Endothelial cell of umbilical vein (primary cell): ENCODE measurements around the gene SOAT1. TPM values are rescaled to one million over a fixed set of nuclear protein-coding genes. Genes with fewer than 3 reads are reported as not detected.

Experiments
- BruUV-seq: library from RNA; stranded (reverse); fragments of 400-500 nt; replicated peaks from 2 replicates; lab custom pipeline; 2021; lab: Mats Ljungman, UMichigan
- CTCF ChIA-PET: fragments of 300-600, 350-600 bp; sonication (Branson Sonifier 250); formaldehyde crosslinking; loops from one replicate; lab custom pipeline; 2021; ENCODE audit warnings: antibody characterized with exemption, inconsistent platforms; lab: Charles Lee
- POLR2A ChIA-PET: fragments of 300-600, 350-600 bp; sonication (Branson Sonifier 250); formaldehyde crosslinking; loops from one replicate; lab custom pipeline; 2021; ENCODE audit warnings: antibody characterized with exemption, inconsistent platforms; lab: Charles Lee
- DNase-seq: peaks from one replicate; pipeline ENCODE4 v3.0.0-alpha.2; 2011; ENCODE audit warnings: low read depth, low spot score
- FAIRE-seq: peaks from 2 replicates; lab custom pipeline; 2011; peaks lifted over from hg19 to GRCh38; lab: Jason Lieb, UNC
- H2AFZ ChIP-seq: 2 replicates; pipeline ENCODE4 v1.6.0; 2012; ENCODE audit warnings: low read depth, low read length, control low read depth, inconsistent platforms
- H3K27ac ChIP-seq: 2 replicates; pipeline ENCODE4 v1.5.1; 2011; ENCODE audit warnings: low read depth, mild to moderate bottlenecking, control low read depth, low read length, moderate library complexity; ENCODE audit not compliant: insufficient read depth
- H3K27me3 ChIP-seq, 2 experiments: 2 replicates each; pipeline versions ENCODE4 v1.6.0 to v1.6.1; 2011; ENCODE audit warnings: low read length in 2 of 2, mixed read lengths in 1 of 2; ENCODE audit not compliant: control insufficient read depth in 2 of 2, insufficient read depth in 2 of 2
- H3K36me3 ChIP-seq, 2 experiments: 2 replicates in 1 of 2; 3 replicates in 1 of 2; pipeline ENCODE4 v1.5.1; 2011; ENCODE audit warnings: low read length in 2 of 2, mild to moderate bottlenecking in 1 of 2, moderate library complexity in 1 of 2; ENCODE audit not compliant: control insufficient read depth in 2 of 2, insufficient read depth in 2 of 2; ENCODE audit errors: extremely low read depth in 1 of 2
- H3K4me1 ChIP-seq: 3 replicates; pipeline ENCODE4 v1.5.1; 2011; ENCODE audit warnings: mild to moderate bottlenecking, low read length; ENCODE audit not compliant: control insufficient read depth, insufficient read depth; ENCODE audit errors: extremely low read depth
- H3K4me2 ChIP-seq: 2 replicates; pipeline ENCODE4 v1.6.1; 2011; ENCODE audit warnings: low read length, control low read depth, mixed read lengths; ENCODE audit not compliant: insufficient read depth
- H3K4me3 ChIP-seq, 3 experiments: fragments of 200-600 bp in 1 of 3; sonication (generic), shearing (Covaris generic) in 1 of 3; replicated peaks in 1 of 3; 2 replicates each; pipeline ENCODE4 v1.5.1; 2011 to 2016; ENCODE audit warnings: control low read depth in 3 of 3, low read length in 3 of 3, mild to moderate bottlenecking in 2 of 3, inconsistent platforms in 1 of 3, low read depth in 1 of 3, moderate library complexity in 1 of 3; ENCODE audit not compliant: insufficient read depth in 1 of 3
- H3K79me2 ChIP-seq: 2 replicates; pipeline ENCODE4 v1.6.0; 2012; ENCODE audit warnings: low read length, inconsistent platforms; ENCODE audit not compliant: control insufficient read depth, insufficient read depth
- H3K9ac ChIP-seq: replicated peaks from 2 replicates; pipeline ENCODE3; 2011; ENCODE audit warnings: low read length, control low read depth; ENCODE audit not compliant: insufficient read depth; ENCODE audit errors: extremely low read depth
- H3K9me1 ChIP-seq: replicated peaks from 3 replicates; pipeline ENCODE4 v1.6.0; 2011; ENCODE audit warnings: mild to moderate bottlenecking, low read length; ENCODE audit not compliant: control insufficient read depth, insufficient read depth; ENCODE audit errors: extremely low read depth
- H3K9me3 ChIP-seq: replicated peaks from 2 replicates; pipeline ENCODE4 v1.5.1; 2012; ENCODE audit warnings: low read length, inconsistent platforms; ENCODE audit not compliant: control insufficient read depth, insufficient read depth
- H4K20me1 ChIP-seq: replicated peaks from 2 replicates; pipeline ENCODE3; 2011; ENCODE audit warnings: mild to moderate bottlenecking, low read length; ENCODE audit not compliant: control insufficient read depth, insufficient read depth; ENCODE audit errors: extremely low read depth
- EZH2 ChIP-seq: IDR thresholded peaks from 2 replicates; pipeline ENCODE4 v1.6.1; 2012; ENCODE audit warnings: borderline replicate concordance, low read depth, mild to moderate bottlenecking, moderate library complexity, low read length, inconsistent platforms; ENCODE audit not compliant: severe bottlenecking
- FOS ChIP-seq: IDR thresholded peaks from 2 replicates; pipeline ENCODE4 v1.6.1; 2011; ENCODE audit warnings: mild to moderate bottlenecking, low read length, moderate library complexity, borderline replicate concordance; ENCODE audit not compliant: insufficient read depth
- GATA2 ChIP-seq: IDR thresholded peaks from 2 replicates; pipeline ENCODE4 v1.7.0; 2011; ENCODE audit warnings: low read depth, mild to moderate bottlenecking, moderate library complexity, mixed read lengths, low read length; ENCODE audit not compliant: insufficient read length, insufficient read depth
- JUN ChIP-seq: IDR thresholded peaks from 2 replicates; pipeline ENCODE4 v1.6.1; 2011; ENCODE audit warnings: borderline replicate concordance, low read depth; ENCODE audit not compliant: insufficient read length, insufficient read depth
- MYC ChIP-seq: IDR thresholded peaks from one replicate; pipeline ENCODE4 v1.6.1; 2011; ENCODE audit warnings: mild to moderate bottlenecking, low read depth, low read length
- POLR2A ChIP-seq: IDR thresholded peaks from 2 replicates; pipeline ENCODE4 v1.6.1; 2012; ENCODE audit warnings: low read depth, mild to moderate bottlenecking, control low read depth, low read length
- POLR2AphosphoS5 ChIP-seq: IDR thresholded peaks from 2 replicates; pipeline ENCODE4 v1.6.1; 2012; ENCODE audit warnings: low read depth, mild to moderate bottlenecking, control low read depth, low read length, moderate library complexity; ENCODE audit not compliant: insufficient read depth
- dilution Hi-C: fragments of 300-500 bp; cut with MboI; formaldehyde crosslinking; loops from one replicate; pipeline ENCODE4 v1.15.0; 2019; ENCODE audit warnings: low sequenced_read_pairs; ENCODE audit not compliant: extremely low pct_ligation_motif_present
- intact Hi-C: fragments of 100-400 bp; cut with micrococcal nuclease; formaldehyde crosslinking; loops from one replicate; pipeline ENCODE4 v1.10.0; 2022
- polyA plus RNA-seq, 4 experiments: library from polyadenylated mRNA; depleted of rRNA in 3 of 4; stranded (reverse) in 3 of 4; unstranded in 1 of 4; fragments of >200 nt; gene quantifications; 2 replicates each; pipeline versions ENCODE4 v1.2.1 to v1.2.3, GENCODE V29; 2011 to 2012; ENCODE audit warnings: missing spikeins in 1 of 4
- total RNA-seq: library from RNA; stranded (reverse); gene quantifications from 2 replicates; pipeline ENCODE4 v1.2.3, GENCODE V29; 2021
- TF ChIP-seq, protein P1 (sequence below), 2 donors: IDR thresholded peaks; 1 replicate in 1 of 2; 2 replicates in 1 of 2; pipeline ENCODE4 v1.5.1; 2011; ENCODE audit warnings: low read length in 2 of 2, mild to moderate bottlenecking in 2 of 2, moderate library complexity in 2 of 2, control low read depth in 1 of 2, inconsistent platforms in 1 of 2, low read depth in 1 of 2; ENCODE audit not compliant: insufficient read depth in 1 of 2; ENCODE audit errors: extremely low read depth in 1 of 2
- TF ChIP-seq, protein P2 (sequence below): IDR thresholded peaks from 2 replicates; pipeline ENCODE4 v1.6.1; 2011; ENCODE audit not compliant: insufficient read depth, insufficient read length

Gene SOAT1
- total and polyA plus RNA-seq, 2 donors (not counting 3 experiments of a cell fraction or from before 2014, with no cell fraction given), result 14.0 to 38.2 TPM

DNA sequence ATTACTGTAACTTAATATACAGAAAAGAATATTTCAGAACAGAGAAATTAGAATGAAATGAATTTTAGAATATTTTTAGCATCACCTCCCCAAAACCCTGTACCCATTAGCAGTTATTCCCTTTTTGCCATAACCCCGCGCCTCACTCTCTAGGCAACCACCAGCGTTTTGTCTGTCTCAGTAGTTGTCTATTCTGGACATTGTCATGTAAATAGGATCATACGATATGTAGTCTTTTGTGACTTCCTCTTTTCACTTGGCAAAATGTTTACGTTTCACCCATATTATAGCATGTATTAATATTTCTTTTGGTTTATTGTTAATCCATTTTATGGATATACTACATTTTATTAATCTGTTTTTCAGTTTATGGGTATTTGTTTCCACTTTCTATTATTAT, 24.9 kb downstream of the SOAT1 start:
- no peaks in the 10 kb centered on the region for H4K20me1 ChIP-seq
- DNase-seq, result no peak
- H3K4me1 ChIP-seq, result no peaks in the 10 kb centered on the region
- FAIRE-seq, result no peak
- intact Hi-C loops, result no loop called here
- H3K36me3 ChIP-seq, result no peaks in the 10 kb centered on the region
- peaks cover 2% of the 10 kb centered on the region for H3K9me1 ChIP-seq
- H2AFZ ChIP-seq, result no peak overlapping the region
- no peak for TF ChIP-seq POLR2A
- no peak for TF ChIP-seq POLR2AphosphoS5
- no peak for TF ChIP-seq EZH2
- no peak for TF ChIP-seq JUN
- TF ChIP-seq, protein P1, sequence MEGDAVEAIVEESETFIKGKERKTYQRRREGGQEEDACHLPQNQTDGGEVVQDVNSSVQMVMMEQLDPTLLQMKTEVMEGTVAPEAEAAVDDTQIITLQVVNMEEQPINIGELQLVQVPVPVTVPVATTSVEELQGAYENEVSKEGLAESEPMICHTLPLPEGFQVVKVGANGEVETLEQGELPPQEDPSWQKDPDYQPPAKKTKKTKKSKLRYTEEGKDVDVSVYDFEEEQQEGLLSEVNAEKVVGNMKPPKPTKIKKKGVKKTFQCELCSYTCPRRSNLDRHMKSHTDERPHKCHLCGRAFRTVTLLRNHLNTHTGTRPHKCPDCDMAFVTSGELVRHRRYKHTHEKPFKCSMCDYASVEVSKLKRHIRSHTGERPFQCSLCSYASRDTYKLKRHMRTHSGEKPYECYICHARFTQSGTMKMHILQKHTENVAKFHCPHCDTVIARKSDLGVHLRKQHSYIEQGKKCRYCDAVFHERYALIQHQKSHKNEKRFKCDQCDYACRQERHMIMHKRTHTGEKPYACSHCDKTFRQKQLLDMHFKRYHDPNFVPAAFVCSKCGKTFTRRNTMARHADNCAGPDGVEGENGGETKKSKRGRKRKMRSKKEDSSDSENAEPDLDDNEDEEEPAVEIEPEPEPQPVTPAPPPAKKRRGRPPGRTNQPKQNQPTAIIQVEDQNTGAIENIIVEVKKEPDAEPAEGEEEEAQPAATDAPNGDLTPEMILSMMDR (IDR thresholded peaks at IDR 0.05; ENCODE audit: extremely low read depth in 1 of 2, insufficient read depth in 1 of 2, low read depth in 1 of 2, low read length in 2 of 2), result no peak
- TF ChIP-seq MYC, result no peak
- no peak for TF ChIP-seq FOS
- TF ChIP-seq, protein P2, sequence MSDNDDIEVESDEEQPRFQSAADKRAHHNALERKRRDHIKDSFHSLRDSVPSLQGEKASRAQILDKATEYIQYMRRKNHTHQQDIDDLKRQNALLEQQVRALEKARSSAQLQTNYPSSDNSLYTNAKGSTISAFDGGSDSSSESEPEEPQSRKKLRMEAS, result no peak
- TF ChIP-seq GATA2, result no peak
- BruUV-seq, result no TSS peak
- H3K27me3 ChIP-seq, result no peaks in the 10 kb centered on the region
- H3K9me3 ChIP-seq, result no peaks in the 10 kb centered on the region
- H3K27ac ChIP-seq, result no peak overlapping the region
- no peak overlapping the region for H3K4me2 ChIP-seq
- dilution Hi-C loops, result no loop called here
- H3K79me2 ChIP-seq, result peaks cover 17% of the 10 kb centered on the region
- H3K9ac ChIP-seq, result no peak overlapping the region
- H3K4me3 ChIP-seq, result no peak overlapping the region
- POLR2A ChIA-PET, result no interaction called here
- CTCF ChIA-PET, result no interaction called here
